ENCODE measurements around the gene PRIM2. TPM values are rescaled to one million over a fixed set of nuclear protein-coding genes. Genes with fewer than 3 reads are reported as not detected.
"Not testable (repeated sequence)": the region's sequence is repeated elsewhere in the genome, so short reads cannot be mapped to it uniquely, and the experiment has no call there.

PRIM2 gene, protein sequence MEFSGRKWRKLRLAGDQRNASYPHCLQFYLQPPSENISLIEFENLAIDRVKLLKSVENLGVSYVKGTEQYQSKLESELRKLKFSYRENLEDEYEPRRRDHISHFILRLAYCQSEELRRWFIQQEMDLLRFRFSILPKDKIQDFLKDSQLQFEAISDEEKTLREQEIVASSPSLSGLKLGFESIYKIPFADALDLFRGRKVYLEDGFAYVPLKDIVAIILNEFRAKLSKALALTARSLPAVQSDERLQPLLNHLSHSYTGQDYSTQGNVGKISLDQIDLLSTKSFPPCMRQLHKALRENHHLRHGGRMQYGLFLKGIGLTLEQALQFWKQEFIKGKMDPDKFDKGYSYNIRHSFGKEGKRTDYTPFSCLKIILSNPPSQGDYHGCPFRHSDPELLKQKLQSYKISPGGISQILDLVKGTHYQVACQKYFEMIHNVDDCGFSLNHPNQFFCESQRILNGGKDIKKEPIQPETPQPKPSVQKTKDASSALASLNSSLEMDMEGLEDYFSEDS
- 10 to 100 TPM; 16.4 to 20.9 (median 18.3) TPM for polyA plus RNA-seq (ENCODE audit: insufficient read length in 4 of 4)

DNA sequence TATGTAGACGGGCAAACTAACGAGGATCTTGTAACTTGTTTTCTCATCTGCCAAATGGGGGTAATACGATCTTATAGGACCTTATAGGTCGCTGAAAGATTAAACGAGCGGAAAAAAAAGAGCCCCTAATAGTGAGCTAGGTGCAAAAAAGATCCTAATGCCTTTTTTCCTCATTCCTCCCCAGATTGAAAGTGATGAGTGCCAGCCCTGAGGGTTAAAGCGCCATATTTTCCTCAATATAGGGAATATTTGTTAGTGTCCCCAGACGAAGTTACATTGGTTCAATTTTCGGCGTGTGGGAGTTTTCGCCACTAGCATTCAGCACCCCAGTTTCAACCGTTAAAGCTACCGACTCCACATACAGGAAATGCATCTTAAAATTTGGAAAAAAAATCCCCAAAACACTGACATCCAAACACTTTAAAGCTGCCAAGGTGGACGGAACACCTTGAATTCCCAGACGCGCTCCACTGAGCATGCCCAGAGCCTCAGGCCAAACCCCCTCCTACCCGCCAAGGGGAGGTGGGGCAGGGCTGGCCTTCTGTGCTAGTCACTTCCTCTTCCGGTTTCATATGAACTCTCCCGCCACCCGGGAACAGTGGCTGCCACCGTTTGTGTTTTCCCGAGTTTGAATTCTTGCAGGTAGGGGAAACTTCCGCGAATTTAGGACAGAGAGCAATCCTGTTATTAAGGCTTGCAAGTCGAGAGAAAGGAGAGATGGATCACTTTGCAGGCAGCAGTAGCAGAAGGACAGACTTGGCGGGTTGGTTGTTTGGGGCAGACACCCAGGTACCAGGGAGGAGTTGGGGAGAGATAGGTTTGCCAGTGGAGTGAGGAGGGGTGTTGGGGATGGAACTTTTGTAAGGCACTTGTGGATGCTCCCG lies at the start of gene PRIM2:
Gene PRIM2 (plus strand): TSS at position 571 of the 884 bp plus-strand sequence. CDS start 816 bp downstream, outside the sequence.
- DNase-seq (ENCODE audit: low read depth in 4 of 4, low spot score in 3 of 4) = peak; percentile 60 to 81 (median 68)

DNA sequence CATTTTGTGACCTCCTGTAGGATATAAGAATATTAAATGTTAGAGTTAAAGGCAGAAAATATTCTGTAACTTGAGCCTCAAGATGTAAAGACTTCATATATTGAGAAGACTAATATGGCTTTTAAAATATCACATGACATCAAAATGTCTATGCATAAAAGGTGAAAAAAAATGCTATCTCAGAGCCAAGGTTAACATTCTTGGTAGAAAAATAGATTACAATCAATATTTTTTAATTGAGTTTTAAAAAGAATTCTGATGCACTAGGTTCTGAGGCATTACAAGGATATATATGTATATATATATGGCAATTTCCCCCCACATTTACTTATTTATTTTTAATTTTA lies 49.2 kb upstream of the PRIM2 start:
- no peak for DNase-seq (ENCODE audit: low read depth in 4 of 4, low spot score in 3 of 4)

DNA sequence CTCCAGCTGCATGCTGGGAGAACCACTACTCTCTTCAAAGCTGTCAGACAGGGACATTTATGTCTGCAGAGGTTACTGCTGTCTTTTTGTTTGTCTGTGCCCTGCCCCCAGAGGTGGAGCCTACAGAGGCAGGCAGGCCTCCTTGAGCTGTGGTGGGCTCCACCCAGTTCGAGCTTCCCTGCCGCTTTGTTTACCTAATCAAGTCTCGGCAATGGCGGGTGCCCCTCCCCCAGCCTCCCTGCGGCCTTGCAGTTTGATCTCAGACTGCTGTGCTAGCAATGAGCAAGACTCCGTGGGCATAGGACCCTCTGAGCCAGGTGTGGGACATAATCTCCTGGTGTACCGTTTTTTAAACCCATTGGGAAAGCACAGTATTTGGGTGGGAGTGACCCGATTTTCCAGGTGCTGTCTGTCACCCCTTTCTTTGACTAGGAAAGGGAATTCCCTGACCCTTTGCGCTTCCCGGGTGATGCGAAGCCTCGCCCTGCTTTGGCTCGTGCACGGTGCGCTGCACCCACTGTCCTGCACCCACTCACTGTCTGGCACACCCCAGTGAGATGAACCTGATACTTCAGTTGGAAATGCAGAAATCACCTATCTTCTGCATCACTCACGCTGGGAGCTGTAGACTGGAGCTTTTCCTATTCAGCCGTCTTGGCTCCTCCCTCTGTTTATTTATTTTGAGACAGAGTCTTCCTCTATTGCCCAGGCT lies 43.2 kb upstream of the PRIM2 start:
- not testable (repeated sequence) for DNase-seq (ENCODE audit: low read depth in 4 of 4, low spot score in 3 of 4)

DNA sequence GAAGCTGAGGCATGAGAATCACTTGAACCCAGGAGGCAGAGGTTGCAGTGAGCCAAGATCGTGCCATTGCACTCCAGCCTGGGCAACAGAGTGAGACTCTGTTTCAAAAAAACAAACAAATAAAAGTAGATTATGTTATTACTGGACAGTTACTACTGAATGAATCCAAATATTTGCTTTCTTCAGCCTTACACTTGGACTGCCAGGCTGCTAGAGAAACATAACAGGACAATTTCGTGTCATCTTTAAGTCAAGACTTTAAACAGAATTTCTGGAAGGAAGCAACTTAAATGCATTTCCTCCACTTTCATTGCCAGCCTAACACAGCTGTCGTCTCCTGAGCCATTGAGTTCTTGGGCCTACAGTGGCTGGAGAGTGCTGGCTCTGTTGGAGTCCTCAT lies 42.0 kb upstream of the PRIM2 start:
- DNase-seq (ENCODE audit: low read depth in 4 of 4, low spot score in 3 of 4) = no peak

DNA sequence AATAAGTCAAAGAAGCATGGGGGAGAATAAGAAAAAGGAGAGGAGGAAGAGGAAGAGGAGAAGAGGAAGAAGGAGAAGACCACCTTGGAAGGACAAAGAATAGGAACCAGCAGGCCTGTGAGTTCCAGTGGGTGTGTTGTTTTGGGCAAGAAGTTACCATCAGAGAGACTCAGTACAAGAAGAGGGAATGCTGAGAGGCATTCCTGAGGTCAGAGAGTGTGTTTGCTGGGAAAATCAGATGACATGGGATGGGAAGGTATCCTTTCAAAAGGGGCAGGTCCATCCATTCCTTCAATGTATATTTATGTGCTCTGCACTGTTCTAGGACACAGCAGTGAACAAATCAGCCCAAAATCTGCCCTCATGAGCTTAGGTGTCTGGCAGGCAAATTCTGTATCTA lies 40.5 kb upstream of the PRIM2 start:
- DNase-seq (ENCODE audit: low read depth in 4 of 4, low spot score in 3 of 4) = no peak

DNA sequence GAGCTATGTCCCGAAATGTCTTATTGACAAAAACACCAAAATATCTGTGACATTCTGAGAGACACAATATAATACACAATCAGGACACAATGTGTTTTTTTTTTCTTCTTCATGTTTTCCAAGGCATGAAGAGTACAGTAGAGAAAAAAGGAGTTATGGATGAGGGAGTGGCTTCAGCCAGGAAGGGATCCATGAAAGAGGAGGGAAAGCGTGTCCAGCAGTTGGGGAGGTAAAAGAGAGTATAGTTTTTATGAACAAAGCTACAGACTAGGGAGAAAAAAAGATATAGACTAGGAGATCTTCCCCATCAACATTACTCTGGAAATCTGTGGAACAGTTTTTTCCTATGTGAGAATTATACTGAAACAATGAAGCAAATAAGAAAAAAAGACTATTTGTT lies 38.9 kb upstream of the PRIM2 start:
- DNase-seq (ENCODE audit: low read depth in 4 of 4, low spot score in 3 of 4) = no peak

DNA sequence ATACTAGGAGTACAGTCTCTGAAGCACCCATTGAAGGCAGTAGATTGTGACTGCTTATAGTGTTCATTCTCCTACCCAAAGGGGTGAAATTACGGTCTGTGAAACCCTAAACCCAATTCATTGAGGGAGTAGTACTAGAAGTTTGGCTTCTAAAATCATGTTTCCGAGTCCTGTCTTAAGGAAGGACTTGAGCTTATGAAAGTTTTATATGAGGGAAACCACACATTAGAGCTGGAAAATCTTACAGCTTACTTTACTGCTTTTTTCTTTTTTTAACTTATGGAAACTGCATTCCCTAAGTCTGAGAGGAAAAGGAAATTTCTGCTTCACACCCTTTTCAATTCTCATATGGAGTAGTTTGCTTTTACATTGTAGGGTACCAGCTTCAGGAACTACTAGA lies 38.4 kb upstream of the PRIM2 start:
- no peak for DNase-seq (ENCODE audit: low read depth in 4 of 4, low spot score in 3 of 4)

DNA sequence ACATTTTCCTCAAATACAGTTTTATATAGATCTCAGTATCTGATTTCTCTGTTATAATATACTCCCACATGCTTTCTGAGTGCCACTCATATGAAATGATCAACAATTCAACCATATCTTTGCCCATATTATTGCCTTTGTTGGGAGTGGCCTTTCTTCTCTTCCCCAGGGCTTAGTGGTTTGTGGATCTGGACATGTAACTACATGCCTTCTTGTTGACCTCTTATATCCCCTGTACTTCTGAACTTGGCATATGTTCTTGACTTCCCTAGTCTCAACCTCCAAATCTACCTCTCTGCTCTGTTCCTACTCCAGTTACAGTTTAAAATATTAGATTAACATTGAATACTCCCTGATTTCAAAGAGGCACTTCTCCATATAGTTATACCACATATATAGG lies 34.3 kb upstream of the PRIM2 start:
- no peak for DNase-seq (ENCODE audit: low read depth in 4 of 4, low spot score in 3 of 4)

DNA sequence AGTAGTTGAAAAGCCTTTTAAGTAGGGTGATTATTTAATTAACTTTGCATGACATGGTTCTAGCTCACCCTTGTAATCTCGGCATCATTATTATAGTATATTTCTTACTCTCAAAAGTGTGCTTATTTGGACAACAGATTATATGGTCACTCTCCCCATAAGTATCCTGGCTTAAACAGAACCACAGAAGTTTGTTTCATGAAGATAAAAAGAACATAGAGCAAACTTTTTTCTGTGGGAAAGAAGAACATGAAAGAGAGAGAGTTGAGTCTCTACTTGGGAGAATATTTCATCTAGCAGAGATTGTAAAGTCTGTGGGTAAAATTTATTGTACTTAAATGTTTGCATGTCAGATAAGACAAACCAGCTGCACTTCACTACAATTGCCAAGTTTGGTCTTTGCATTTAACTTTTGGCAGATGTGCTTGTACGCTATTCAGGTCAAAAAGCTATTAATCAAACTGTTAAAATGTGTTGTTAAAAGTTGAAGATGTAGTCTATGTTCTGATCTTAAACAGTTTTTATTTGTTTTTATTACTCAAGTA lies 33.4 kb upstream of the PRIM2 start:
- peak in 2 of 4 donors; percentile 41 to 59 for DNase-seq (ENCODE audit: low read depth in 4 of 4, low spot score in 3 of 4)

DNA sequence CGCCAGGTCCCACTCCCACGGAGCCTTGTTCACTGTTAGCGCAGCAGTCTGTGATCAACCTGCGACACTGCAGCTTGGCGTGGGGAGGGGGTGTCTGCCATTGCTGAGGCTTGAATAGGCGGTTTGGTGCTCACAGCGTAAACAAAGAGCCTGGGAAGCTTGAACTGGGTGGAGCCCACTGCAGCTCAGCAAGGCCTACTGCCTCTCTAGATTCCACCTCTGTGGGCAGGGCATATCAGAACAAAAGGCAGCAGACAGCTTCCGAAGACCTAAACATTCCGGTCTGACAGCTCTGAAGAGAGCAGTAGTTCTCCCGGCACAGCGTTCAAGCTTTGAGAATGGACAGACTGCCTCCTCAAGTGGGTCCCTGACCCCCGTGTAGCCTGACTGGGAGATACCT lies 29.3 kb upstream of the PRIM2 start:
- not testable (repeated sequence) for DNase-seq (ENCODE audit: low read depth in 4 of 4, low spot score in 3 of 4)

DNA sequence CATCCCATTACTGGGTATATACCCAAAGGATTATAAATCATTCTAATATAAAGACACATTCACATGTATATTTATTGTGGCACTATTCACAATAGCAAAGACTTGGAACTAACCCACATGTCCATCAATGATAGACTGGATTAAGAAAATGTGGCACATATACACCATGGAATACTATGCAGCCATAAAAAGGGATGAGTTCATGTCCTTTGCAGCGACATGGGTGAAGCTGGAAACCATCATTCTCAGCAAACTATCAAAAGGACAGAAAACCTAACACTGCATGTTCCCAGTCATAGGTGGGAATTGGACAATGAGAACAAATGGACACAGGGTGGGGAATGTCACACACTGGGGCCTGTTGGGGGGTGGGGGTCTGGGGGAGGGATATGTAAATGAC lies 24.0 kb upstream of the PRIM2 start:
- DNase-seq (ENCODE audit: low read depth in 4 of 4, low spot score in 3 of 4) = not testable (repeated sequence)

DNA sequence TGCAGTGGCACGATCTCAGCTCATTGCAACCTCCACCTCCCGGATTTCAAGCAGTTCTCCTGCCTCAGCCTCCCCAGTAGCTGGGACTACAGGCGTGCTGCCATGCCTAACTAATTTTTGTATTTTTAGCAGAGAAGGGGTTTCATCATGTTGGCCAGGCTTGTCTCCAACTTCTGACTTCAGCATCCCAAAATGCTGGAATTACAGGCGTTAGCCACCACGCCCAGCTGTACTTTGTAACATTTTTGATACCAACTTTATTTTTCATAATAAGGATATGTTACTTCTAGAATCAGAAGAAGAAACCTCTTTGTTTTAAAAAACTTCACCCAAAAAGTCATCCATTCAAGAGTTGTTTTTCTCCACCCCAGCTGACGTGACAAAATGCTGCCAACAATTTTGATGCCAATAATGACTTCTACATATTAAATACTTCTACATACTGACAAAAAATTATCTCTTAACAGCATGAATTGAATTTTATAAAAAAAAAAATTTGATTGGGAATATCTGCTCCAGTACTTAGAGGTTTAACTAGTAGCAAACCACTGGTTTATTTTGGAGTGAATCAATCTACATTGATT lies 22.5 kb upstream of the PRIM2 start:
- no peak for DNase-seq (ENCODE audit: low read depth in 4 of 4, low spot score in 3 of 4)

DNA sequence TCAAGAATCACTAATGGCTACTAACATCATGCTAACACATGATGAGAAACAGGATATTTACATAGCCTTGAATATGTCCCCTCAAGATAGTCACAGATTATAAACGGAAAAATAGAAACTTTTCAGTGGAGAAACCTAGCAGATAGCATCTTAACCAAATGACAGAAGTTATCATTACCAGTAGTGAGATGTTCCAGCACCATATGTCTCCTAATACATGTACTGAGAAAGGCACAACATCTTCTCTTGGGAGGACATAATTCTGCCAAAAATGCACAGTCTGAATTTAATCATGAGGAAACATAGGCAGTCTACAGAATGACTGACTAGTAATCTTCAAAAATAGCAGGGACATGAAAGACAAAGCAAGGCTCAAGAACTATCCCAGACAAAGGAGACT lies 19.9 kb upstream of the PRIM2 start:
- DNase-seq (ENCODE audit: low read depth in 4 of 4, low spot score in 3 of 4) = no peak

DNA sequence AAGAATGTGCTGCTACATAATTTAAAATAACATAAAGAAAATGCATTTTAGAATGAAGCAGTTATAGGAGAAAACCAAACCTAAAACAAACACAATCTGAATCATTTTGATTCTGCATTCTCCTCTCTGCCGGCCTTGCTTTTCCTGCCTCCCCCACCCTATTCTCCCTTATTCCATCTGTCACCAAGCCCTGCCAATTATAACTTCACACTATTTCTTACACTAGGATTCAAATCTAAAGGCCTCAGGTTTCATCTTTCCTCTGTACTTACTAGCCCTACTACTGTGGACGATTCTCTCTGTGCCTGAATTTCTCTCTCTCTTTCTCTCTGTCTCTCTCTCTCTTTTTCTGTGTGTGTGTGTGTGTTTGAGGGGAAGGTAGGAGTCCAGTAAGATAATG lies 18.7 kb upstream of the PRIM2 start:
- no peak for DNase-seq (ENCODE audit: low read depth in 4 of 4, low spot score in 3 of 4)

DNA sequence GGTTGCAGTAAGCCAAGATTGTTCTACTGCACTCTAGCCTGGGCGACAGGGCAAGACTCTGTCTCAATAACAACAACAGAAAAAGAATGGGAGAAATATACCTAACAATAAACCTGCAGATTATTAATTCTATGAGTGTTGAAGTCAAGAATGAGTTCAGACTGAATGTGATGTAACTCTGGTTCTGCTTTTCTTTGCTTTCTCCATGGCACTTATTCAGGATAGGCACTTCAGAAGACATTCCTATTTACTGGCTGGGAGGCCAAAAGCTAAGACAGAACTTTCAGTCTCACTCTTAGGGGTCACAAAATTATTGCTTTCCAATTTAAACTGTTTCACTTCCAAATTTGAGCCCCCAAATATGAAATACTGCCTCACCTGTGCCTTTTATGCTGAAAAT lies 15.7 kb upstream of the PRIM2 start:
- no peak for DNase-seq (ENCODE audit: low read depth in 4 of 4, low spot score in 3 of 4)

DNA sequence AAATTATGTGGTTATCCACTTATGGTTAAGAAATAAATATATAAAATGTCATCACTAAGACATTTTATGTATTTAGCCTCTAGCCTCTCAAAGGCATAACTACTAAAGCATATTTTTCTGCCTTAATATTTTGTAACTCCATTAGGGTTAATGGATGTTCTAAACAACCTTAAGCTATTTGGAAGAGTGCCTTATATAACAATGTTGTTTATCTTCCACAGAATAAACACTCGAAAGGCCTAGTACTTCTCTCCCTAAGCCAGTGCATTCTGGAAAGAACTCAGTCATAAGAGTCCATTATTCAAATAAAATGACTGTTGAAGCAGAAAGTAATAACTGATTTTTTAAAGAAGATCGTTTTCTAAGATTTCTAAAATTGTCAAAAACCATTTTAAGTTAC lies 15.0 kb upstream of the PRIM2 start:
- no peak for DNase-seq (ENCODE audit: low read depth in 4 of 4, low spot score in 3 of 4)

DNA sequence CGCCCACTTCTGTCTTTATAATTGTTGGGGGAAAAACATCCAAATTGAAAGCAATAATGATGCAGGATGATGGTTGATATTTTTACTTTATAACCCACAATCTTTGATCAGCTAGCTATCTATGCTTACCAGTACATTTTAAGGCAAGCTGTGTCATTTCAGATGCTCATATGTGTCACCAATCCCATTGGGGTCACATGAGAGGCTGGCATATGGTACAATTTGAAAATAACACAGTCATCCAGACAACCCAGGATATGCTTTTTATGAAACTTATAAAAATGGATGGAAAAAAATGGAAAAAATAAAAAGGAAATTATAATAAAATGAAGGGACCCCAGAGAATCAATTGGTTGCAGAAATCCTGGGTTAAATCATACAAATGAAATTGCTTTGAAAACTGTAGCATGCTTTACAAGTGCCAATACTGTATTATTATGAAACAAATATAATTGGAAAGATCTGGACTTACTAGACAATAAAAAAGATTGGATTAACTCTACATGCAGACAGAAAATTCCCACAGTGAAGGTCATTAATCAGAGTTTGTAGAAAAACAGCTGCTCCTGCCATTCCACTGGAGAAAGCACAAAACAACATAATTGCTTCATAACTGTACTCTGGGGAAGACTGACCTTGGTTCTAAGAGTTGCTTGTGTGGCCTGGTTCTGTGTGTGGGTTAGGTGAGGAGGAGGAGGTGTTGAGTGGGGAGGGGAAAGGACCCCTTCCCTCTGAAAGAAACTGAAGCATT lies 13.3 kb upstream of the PRIM2 start:
- DNase-seq (ENCODE audit: low read depth in 4 of 4, low spot score in 3 of 4) = no peak

DNA sequence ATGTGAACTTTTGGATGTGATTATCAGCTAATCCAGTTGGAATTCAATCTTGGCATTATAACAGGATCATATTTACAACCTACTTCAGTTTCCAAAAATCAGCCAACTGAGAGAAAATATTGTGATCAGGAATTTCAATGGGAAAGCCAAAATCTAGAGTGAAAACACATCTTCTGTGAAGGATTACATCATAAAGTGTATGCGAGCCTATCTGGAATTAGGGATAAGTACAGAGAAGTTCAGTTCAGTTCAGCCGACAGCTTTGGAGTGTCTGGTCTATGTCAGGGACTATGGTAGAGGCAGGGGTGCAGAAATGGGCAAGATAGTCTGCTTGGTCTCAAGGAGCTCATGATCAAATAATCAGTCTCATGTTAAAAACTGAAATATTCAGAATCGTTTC lies 12.3 kb upstream of the PRIM2 start:
- DNase-seq (ENCODE audit: low read depth in 4 of 4, low spot score in 3 of 4) = no peak

DNA sequence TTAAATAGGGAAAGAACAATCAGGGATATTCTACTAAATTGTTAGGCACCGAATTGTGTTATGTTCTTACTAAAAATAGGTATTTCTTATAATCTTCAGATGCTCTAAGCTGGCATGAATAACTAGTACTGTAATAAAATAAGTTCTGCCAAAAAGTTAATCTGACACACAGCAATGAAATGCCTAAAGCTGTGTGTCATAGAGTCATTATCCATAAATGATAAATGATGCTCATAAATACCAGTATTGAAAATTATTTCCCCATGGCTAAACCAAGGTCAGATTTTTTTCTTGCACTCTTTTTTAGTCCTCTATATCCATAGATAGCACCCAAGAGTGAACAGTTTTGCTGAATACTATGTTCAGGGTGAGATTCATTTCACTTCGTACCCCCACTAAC lies 11.7 kb upstream of the PRIM2 start:
- DNase-seq (ENCODE audit: low read depth in 4 of 4, low spot score in 3 of 4) = no peak

DNA sequence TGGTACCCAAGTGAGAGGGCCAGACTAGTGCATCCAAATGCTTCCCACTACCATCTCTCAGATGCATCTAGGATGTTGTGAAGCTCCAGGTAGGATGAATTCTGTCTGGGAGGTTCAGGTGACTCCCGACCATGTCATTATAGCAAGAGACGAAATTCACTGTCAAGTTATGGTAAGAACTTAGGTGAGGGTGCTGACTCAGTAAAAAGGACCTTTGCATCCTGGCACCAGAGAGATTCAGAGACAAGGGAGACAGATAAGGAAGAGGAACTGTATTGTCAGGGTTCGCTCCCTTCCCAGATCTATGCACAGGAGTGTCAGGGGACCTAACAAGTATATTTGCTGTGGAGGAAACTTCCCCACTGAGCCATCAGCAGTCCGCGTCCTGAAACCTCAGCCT lies 11.2 kb upstream of the PRIM2 start:
- no peak for DNase-seq (ENCODE audit: low read depth in 4 of 4, low spot score in 3 of 4)
